WERI-Rb-1 (cell line): ENCODE results near the gene GRIN2C.

Experiments
- DNase-seq: peaks from one replicate; pipeline ENCODE4 v3.0.0-alpha.2; 2020
- H3K27ac ChIP-seq: fragments of 250-450 bp; sonication (Bioruptor Pico); 2 replicates; pipeline ENCODE4 v1.5.1; 2020; ENCODE audit warnings: mild to moderate bottlenecking, moderate library complexity
- H3K27me3 ChIP-seq: fragments of 250-450 bp; sonication (Bioruptor Pico); 2 replicates; pipeline ENCODE4 v1.5.1; 2021; ENCODE audit warnings: mild to moderate bottlenecking, low read depth, moderate library complexity; ENCODE audit not compliant: insufficient read depth, severe bottlenecking
- H3K36me3 ChIP-seq: fragments of 250-450 bp; sonication (Bioruptor Pico); 2 replicates; pipeline ENCODE4 v1.5.1; 2020; ENCODE audit warnings: mild to moderate bottlenecking, moderate library complexity
- H3K4me3 ChIP-seq: 2 replicates; pipeline ENCODE4 v1.5.1; 2011; ENCODE audit warnings: low read depth, mild to moderate bottlenecking, control low read depth, low read length
- H3K9me3 ChIP-seq: fragments of 250-450 bp; sonication (Bioruptor Pico); 2 replicates; pipeline ENCODE4 v1.5.1; 2021; ENCODE audit warnings: mild to moderate bottlenecking, moderate library complexity; ENCODE audit not compliant: severe bottlenecking
- TF ChIP-seq, protein P1 (sequence below): IDR thresholded peaks from 2 replicates; pipeline ENCODE4 v1.5.1; 2011; ENCODE audit warnings: low read depth, mild to moderate bottlenecking, control low read depth, inconsistent platforms, low read length

The GRIN2C gene

DNA sequence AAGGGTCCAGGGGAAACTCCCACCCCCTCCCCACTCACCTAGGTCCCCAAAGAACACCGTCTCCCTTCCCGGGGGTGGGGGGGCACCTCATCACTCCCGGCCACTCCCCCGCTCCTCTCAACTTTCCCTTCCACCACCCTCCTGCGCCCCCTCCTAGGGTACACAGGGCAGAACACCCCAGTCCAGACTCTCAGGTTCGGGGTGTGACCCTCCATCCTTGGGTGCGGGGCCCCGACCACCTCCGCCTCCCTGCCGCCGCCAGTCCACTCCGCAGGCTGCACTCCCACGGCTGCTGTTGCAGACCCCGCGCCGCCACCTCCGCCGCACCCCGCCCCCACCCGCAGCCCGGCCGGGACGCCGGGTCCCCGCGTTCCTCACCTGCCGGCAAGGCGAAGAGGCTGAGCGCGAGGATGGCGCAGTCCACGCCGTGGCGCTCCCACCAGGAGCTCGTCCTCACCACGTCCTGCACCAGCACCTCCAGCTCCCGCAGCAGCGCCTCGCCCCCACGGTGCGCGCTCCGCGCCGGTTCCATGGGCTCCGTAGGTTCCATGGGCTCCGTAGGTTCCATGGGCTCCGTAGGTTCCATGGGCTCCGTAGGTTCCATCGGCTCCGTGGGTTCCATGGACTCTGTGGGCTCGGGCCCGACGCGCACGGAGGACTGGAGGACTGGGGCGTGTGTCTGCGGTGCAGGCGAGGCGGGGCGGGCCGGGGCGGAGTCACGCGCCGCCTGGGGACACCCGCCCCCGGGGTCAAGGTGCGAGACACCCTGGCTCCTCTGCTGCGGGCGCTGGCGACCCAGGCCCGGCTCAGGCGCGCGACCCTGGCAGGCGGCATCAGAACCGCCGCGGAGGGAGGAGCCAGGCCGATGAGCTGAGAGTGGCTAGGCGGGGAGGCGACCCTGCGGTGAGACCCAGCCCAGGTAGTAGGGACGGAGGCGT lies 33.6 kb upstream of the GRIN2C start, which contains the start of gene FADS6:
FADS6 (minus strand) TSS at position 660 of the 938 bp plus-strand sequence; CDS start at position 622, 38 bp downstream.
- peaks cover 6% of the 10 kb centered on the region for H3K27me3 ChIP-seq

DNA sequence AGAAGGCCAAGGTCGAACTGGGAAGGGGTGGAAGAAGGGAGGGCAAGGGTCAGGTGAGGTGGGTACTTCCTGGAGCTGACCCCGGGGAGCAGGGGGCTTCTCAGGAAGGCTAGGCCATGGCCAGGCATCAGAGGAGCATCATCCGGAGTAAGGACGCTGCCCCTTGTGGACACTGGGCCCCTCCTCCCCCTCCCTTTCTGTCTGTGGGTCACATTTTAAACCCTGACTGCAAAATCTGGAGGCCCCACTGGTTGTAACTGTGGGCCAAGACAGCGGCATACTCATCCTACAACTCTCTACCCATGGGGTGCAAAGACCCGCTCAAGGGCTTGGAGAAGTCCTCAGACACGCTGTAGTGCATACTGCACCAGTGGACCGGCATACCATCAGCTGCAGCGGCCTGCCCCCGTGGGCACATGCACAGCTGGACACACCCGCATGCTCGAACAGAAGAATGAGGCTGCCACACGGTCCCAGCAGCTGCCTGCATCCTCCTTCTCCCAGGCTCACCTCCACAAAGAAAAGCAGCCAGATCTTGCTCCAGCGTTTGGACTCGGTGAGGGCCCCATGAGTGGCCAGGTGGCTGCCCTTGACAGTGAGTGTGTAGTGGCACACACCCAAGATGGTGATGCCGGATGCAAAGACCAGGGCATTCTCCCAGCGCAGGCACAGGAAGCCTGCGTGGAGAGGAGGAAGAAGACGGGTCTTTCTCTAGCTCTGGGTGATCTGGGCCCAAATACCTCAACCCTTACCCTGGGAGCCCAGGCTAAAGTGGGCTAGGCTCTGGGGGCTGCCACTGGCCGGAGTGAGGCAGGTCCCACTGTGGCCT lies 32.5 kb upstream of the GRIN2C start:
- no peaks in the 10 kb centered on the region for H3K9me3 ChIP-seq
- H3K27ac ChIP-seq = no peak overlapping the region
- TF ChIP-seq, protein P1, sequence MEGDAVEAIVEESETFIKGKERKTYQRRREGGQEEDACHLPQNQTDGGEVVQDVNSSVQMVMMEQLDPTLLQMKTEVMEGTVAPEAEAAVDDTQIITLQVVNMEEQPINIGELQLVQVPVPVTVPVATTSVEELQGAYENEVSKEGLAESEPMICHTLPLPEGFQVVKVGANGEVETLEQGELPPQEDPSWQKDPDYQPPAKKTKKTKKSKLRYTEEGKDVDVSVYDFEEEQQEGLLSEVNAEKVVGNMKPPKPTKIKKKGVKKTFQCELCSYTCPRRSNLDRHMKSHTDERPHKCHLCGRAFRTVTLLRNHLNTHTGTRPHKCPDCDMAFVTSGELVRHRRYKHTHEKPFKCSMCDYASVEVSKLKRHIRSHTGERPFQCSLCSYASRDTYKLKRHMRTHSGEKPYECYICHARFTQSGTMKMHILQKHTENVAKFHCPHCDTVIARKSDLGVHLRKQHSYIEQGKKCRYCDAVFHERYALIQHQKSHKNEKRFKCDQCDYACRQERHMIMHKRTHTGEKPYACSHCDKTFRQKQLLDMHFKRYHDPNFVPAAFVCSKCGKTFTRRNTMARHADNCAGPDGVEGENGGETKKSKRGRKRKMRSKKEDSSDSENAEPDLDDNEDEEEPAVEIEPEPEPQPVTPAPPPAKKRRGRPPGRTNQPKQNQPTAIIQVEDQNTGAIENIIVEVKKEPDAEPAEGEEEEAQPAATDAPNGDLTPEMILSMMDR = peak; percentile 62
- no peaks in the 10 kb centered on the region for H3K36me3 ChIP-seq
- peaks cover 6% of the 10 kb centered on the region for H3K27me3 ChIP-seq
- no peak overlapping the region for H3K4me3 ChIP-seq
- DNase-seq = peak; percentile 31

More for the DNA sequence above, 33.6 kb upstream of the GRIN2C start, which contains the start of gene FADS6:
- peak within 1 kb of the TSS; percentile 42 for H3K4me3 ChIP-seq
- no peaks in the 10 kb centered on the region for H3K9me3 ChIP-seq
- no peaks in the 10 kb centered on the region for H3K36me3 ChIP-seq
- H3K27ac ChIP-seq = no peak within 1 kb of the TSS
- TF ChIP-seq, protein P1 = no peak
- no peak for DNase-seq

DNA sequence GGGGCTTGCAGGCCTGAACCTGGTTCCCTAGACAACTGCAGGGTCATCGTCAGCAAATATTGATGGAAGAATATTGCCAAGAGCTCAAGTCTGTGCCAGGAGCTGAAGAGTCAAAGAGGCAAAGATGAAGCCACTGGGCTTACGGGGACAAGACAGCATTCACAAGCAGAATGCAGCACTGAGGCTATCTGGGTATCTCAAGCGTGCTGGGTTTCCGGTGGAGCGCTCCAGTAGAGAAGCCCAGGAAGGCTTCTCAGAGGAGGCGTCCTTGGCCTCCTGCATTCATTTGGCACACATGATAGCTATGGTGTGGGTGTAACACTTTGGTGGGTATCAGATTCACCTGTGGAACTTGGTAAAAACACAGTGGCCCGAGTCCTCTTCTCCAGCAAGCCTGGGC lies 30.9 kb upstream of the GRIN2C start:
- no peak for DNase-seq
- no peak overlapping the region for H3K27ac ChIP-seq
- H3K4me3 ChIP-seq = no peak overlapping the region
- TF ChIP-seq, protein P1 = no peak
- peaks cover 6% of the 10 kb centered on the region for H3K27me3 ChIP-seq
- H3K36me3 ChIP-seq = no peaks in the 10 kb centered on the region
- H3K9me3 ChIP-seq = no peaks in the 10 kb centered on the region

DNA sequence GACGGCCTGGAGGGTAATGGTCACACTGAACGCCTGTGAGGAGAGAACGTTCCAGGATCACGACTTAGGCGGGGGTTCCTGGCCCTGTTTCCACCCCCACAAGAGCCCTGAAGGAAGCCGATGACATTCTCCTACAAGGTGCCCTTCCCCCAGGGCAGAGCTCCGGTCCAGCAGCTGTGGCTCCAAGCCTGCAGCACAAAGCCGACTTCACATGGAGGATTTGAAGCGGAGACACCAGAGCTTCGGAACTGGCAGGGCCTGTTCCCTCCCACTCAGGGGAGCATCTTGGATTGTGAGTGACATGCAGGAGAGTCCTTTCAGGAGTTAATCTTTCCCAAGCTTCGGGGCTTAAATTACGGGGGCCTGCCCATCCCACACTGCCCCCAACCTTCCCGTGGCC lies 28.8 kb upstream of the GRIN2C start:
- Histone ChIP-seq H3K27me3 (peaks cover 5% of the 10 kb centered on the region), H3K36me3 (no peaks in the 10 kb centered on the region), H3K4me3 (no peak overlapping the region), H3K27ac (peak overlapping the region; percentile 12; the same call in 1 of the 2 replicates), H3K9me3 (no peaks in the 10 kb centered on the region)
- DNase-seq = peak; percentile 85
- TF ChIP-seq, protein P1 = no peak

DNA sequence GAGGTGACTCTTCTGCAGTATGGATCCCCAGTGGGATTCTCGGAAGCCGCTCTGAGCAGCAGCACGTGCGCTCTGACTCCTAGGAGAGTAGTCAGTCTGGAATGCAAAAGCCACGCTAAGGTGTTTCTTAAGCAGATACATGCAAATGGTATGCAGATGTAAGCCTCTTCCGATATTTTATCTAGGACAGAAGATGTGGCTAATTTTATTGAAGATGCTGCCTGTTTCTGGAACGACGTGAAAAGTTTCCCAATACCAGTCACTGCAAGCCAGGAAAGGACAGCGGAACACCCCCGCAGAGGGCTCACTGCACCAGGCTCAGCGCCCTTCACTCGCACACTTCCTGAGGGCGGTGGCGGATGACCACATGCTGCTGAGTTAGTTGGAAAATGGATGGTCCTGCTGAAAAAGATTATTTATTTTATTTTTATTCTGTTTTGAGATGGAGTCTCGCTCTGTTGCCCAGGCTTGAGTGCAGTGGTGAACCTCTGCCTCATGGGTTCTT lies 23.6 kb upstream of the GRIN2C start:
- Histone ChIP-seq H3K27ac (no peak overlapping the region), H3K9me3 (no peaks in the 10 kb centered on the region), H3K27me3 (no peaks in the 10 kb centered on the region), H3K36me3 (no peaks in the 10 kb centered on the region), H3K4me3 (no peak overlapping the region)
- no peak for DNase-seq
- TF ChIP-seq, protein P1 = no peak
